ENCODE results near the gene ELOVL7. TPM values are rescaled to one million over a fixed set of nuclear protein-coding genes. Genes with fewer than 3 reads are reported as not detected.

Gene ELOVL7
- total and polyA plus RNA-seq, 8 donors, result 2.3 to 15.0 (median 4.8) TPM

DNA sequence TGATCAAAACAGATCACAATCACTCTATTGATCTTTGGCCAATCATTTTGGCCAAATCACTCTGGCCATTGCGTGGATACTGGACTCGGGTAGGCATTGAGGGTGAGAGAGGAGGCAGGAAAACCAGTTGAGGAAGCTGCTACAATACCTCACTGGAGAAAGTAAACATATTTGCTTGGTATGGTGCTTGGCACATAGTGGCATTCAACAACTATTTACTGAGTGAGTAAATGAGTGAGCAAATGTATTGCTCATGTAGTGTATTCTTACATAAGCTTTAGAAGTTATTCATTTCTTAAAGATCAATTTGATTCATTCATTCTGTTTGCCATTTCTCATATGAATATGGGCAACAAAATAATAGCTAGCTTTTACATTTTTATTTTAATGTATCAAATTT, 140.1 kb downstream of the ELOVL7 start:
- no peak for ATAC-seq
- intact Hi-C loops (cut with DNase I), result no loop called here
- TF ChIP-seq, protein P1, sequence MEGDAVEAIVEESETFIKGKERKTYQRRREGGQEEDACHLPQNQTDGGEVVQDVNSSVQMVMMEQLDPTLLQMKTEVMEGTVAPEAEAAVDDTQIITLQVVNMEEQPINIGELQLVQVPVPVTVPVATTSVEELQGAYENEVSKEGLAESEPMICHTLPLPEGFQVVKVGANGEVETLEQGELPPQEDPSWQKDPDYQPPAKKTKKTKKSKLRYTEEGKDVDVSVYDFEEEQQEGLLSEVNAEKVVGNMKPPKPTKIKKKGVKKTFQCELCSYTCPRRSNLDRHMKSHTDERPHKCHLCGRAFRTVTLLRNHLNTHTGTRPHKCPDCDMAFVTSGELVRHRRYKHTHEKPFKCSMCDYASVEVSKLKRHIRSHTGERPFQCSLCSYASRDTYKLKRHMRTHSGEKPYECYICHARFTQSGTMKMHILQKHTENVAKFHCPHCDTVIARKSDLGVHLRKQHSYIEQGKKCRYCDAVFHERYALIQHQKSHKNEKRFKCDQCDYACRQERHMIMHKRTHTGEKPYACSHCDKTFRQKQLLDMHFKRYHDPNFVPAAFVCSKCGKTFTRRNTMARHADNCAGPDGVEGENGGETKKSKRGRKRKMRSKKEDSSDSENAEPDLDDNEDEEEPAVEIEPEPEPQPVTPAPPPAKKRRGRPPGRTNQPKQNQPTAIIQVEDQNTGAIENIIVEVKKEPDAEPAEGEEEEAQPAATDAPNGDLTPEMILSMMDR (IDR thresholded peaks at IDR 0.05), result no peak

More for the DNA sequence above, 140.1 kb downstream of the ELOVL7 start:
- Histone ChIP-seq H3K4me1 (peaks cover 1 to 9% of the 10 kb centered on the region in 2 donors), H3K36me3 (no peaks in the 10 kb centered on the region), H3K27ac (no peak overlapping the region), H3K4me3 (no peak overlapping the region), H3K9me3 (no peaks in the 10 kb centered on the region), H3K27me3 (no peaks in the 10 kb centered on the region)
- no peak for DNase-seq

Other genes starting within 250 kb of the ELOVL7 start
- gene DEPDC1B, start 144.1 kb downstream of the ELOVL7 start, total RNA-seq, result 1 to 10 TPM; 1.3 to 3.0 TPM
- gene DEPDC1B, start 144.1 kb downstream of the ELOVL7 start, polyA plus RNA-seq (ENCODE audit: insufficient read length in 6 of 6), result 10 to 100 TPM in 4 of 6 donors, 1 to 10 TPM in 2; 8.4 to 21.4 (median 11.8) TPM
- 1 to 10 TPM; 8.7 to 9.7 TPM for gene ERCC8, start 100.8 kb upstream of the ELOVL7 start, total RNA-seq
- 10 to 100 TPM; 21.3 to 28.5 (median 24.8) TPM for gene ERCC8, start 100.8 kb upstream of the ELOVL7 start, polyA plus RNA-seq (ENCODE audit: insufficient read length in 6 of 6)
- 10 to 100 TPM; 18.4 to 25.5 TPM for gene NDUFAF2, start 100.9 kb upstream of the ELOVL7 start, total RNA-seq
- gene NDUFAF2, start 100.9 kb upstream of the ELOVL7 start, polyA plus RNA-seq (ENCODE audit: insufficient read length in 6 of 6), result 10 to 100 TPM; 25.9 to 32.7 (median 30.2) TPM

Data from left lung (tissue), 10 donors.